Fibroblast of the aortic adventitia (primary cell): ENCODE results near the gene NCBP1. TPM values are rescaled to one million over a fixed set of nuclear protein-coding genes. Genes with fewer than 3 reads are reported as not detected.

Experiments used
- DNase-seq: peaks from one replicate; pipeline ENCODE4 v3.0.0-alpha.2; 2010; ENCODE audit warnings: low read depth
- H3K4me3 ChIP-seq: 2 replicates; pipeline ENCODE4 v1.5.1; 2011; ENCODE audit warnings: low read depth, mild to moderate bottlenecking, control low read depth, low read length, moderate library complexity
- CTCF ChIP-seq: IDR thresholded peaks from 2 replicates; pipeline ENCODE4 v1.5.1; 2011; ENCODE audit warnings: mild to moderate bottlenecking, low read length, control low read depth, inconsistent platforms; ENCODE audit not compliant: insufficient read depth
- total RNA-seq: library from RNA; depleted of rRNA; stranded (reverse); fragments of >200 nt; gene quantifications from 2 replicates; pipeline ENCODE4 v1.2.3, GENCODE V29; 2012; ENCODE audit warnings: low replicate concordance

NCBP1 gene
- total RNA-seq, 1 donor: 43.3 TPM

DNA sequence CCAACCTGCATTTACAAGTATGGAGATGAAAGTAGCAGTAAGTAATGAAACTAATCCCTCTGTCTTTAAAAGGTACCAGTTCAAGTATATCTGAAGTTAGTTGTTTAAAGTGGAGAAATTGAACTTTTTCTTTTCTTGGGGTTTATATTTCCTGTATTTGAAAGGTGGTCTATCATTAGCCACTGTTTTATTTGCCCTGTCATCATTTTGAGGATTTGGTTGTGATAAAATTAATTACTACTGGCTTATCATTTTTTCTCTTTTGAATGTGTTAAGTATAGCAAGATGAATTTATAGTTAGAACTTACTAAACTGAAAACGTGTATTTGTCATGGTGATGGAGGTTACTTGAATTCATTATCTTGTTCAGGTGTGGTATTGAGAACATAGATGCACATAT is 25.1 kb downstream of the NCBP1 start:
- TF ChIP-seq CTCF: no peak
- no peak overlapping the region for H3K4me3 ChIP-seq
- no peak for DNase-seq

DNA sequence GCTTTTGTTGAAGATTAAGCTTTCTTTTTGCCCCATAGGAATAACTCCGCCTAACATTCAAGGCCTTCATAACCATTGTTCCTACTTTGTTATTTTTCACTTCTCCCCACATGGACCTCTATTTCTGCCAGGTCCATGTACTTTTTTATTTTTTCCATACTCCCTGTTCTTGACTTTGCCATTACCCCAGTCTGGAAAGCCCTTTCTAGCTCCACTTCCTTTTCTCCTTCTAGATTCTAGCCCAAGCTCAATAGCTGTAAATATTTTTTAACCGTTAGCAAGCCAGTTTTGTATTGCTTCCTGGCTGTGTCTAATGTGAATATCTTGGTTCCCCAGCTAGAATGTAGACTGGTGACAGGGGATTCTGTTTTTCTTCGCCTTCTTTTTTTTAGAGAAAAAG is 26.1 kb downstream of the NCBP1 start:
- TF ChIP-seq CTCF: no peak
- DNase-seq: no peak
- H3K4me3 ChIP-seq: no peak overlapping the region

DNA sequence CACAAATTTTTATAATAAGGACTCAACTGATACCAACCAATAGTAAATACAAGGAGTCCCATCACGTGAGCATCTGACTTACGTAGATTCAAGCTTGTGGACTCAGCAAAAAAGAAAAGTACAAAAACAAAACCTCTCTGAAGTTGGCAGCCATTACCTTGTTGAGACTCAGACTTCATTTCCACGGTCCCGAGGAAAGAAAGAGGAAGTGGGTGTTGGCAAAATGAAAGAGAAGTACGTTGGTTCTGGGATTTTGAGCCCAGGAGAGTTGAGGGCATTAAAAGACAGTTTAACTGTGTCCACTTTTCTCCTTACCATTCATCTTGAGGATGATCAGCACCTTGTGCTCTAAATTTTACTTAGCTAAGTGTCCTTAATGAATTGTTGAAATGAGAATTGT is 26.7 kb downstream of the NCBP1 start:
- H3K4me3 ChIP-seq: no peak overlapping the region
- TF ChIP-seq CTCF: no peak
- DNase-seq: no peak

GRCh38 chr9:97660847-97661246 is 27.2 kb downstream of the NCBP1 start:
- no peak overlapping the region for H3K4me3 ChIP-seq
- no peak for DNase-seq
- no peak for TF ChIP-seq CTCF

DNA sequence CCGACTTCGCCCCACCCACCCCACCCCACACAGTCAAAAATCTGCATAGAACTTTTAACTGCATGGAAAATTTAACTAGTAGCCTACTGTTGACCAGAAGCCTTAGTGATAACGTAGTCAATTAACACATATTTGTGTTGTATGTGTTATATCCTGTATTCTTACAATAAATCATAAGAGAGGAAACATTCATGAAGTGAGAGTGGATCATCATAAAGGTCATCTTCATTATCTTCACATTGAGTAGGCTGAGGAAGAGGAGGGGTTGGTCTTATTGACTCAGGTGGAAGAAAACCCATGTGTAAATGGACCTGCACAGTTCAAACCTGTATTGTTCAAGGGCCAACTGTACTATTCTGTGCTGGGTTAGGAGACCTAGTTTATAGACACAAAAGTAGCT is 32.1 kb downstream of the NCBP1 start:
- no peak for TF ChIP-seq CTCF
- no peak overlapping the region for H3K4me3 ChIP-seq

DNA sequence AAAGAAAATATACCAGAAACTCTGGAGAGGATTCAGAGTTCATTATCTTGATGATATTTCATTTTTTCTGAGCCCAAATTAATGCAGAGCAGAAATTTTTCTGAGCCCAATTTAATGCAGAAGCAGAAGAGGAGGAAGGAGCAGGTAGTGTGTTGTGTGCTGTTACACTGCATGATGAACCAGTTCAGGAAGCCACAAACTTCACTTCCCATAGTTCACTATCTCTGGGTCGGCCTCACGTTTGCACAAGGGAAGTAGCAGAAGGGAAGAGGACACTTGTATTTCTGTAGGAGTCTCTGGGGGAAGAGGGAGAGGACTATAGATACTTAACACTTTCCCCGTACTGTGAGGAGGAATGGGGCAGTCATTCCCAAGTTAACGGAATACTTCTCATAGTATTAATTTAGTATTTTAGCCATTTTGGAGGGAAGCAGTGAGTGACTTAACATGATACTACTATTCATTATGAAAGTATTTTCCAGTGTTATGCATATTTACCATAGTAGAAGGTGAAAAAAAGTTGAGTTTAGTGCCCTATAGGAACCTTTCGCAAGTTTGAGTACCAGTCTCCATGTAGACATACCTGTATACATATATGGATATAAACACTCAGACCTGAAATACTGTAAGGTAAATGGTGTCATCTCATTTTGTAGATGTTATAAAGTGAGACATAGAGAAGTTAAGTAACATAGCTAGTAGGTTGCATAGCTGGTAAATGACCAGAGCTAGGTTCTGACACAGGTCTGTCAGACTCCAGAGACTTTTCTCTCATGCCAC is 33.5 kb downstream of the NCBP1 start:
- no peak for DNase-seq
- no peak for TF ChIP-seq CTCF
- no peak overlapping the region for H3K4me3 ChIP-seq

More for the DNA sequence above, 32.1 kb downstream of the NCBP1 start:
- no peak for DNase-seq

DNA sequence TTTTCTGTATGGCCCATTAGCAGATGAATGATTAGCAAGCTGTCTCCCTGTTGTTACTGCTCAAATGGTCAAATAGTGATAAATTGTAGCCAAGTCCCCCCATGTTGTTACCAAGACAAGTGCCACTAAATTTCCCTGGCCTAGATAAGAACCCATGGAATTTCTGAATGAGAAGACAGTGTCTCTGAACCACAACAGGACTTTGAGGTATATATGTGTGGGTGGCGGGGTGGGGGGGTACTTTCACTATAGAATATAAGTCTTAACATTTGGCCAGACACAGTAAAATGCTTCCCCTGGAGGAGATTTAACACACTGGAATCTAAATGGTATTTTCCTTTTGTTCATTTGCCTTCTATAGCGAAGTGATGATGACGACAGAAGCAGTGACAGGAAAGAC is 34.9 kb downstream of the NCBP1 start:
- no peak for TF ChIP-seq CTCF
- H3K4me3 ChIP-seq: no peak overlapping the region
- DNase-seq: no peak
